Neural progenitor cell (in vitro differentiated cells): Measurements from ENCODE around the gene SEC61A1.

Source experiments
- CTCF ChIP-seq: fragments of 200-600 bp; sonication (generic); IDR thresholded peaks from 2 replicates; pipeline ENCODE4 v1.5.1; 2017; ENCODE audit warnings: antibody characterized with exemption, mild to moderate bottlenecking
- EZH2 ChIP-seq: fragments of 200-600 bp; sonication (generic); IDR thresholded peaks from 2 replicates; pipeline ENCODE4 v1.6.1; 2017; ENCODE audit warnings: antibody characterized with exemption, mild to moderate bottlenecking, moderate library complexity

- TF ChIP-seq CTCF = no peak
- TF ChIP-seq EZH2 = no peak
Observed at GRCh38 chr3:128081846-128082245, 29.6 kb downstream of the SEC61A1 start.
